GM23338 (cell line): ENCODE data around the gene S100A5. TPM values are rescaled to one million over a fixed set of nuclear protein-coding genes. Genes with fewer than 3 reads are reported as not detected.

Experiments
- ATAC-seq: fragments of 200-7000 bp; cut with Tn5 transposase; 3 replicates; pipeline ENCODE4 v1.9.1; 2020
- DNase-seq: peaks from one replicate; pipeline ENCODE4 v3.0.0-alpha.2; 2015; ENCODE audit warnings: low spot score
- H2AFZ ChIP-seq: fragments of 200-600 bp; sonication (generic); 2 replicates; pipeline ENCODE4 v1.8.0; 2016; ENCODE audit warnings: antibody characterized with exemption, mild to moderate bottlenecking, moderate library complexity
- H3F3A ChIP-seq: fragments of 200-600 bp; sonication (generic); replicated peaks from 2 replicates; pipeline ENCODE4 v1.8.0; 2017; ENCODE audit warnings: antibody characterized with exemption, mixed run types, low read depth
- H3K27ac ChIP-seq: fragments of 200-600 bp; sonication (generic); 2 replicates; pipeline ENCODE4 v1.6.1; 2016; ENCODE audit warnings: low read depth
- H3K27me3 ChIP-seq: fragments of 200-600 bp; sonication (generic); 2 replicates; pipeline ENCODE4 v1.8.0; 2016; ENCODE audit warnings: mild to moderate bottlenecking, mixed run types, moderate library complexity; ENCODE audit not compliant: insufficient read depth
- H3K36me3 ChIP-seq: fragments of 200-600 bp; sonication (generic); 2 replicates; pipeline ENCODE4 v1.8.0; 2016; ENCODE audit warnings: mild to moderate bottlenecking; ENCODE audit not compliant: insufficient read depth
- H3K4me1 ChIP-seq: fragments of 200-600 bp; sonication (generic); 2 replicates; pipeline ENCODE4 v1.8.0; 2016; ENCODE audit warnings: mild to moderate bottlenecking, moderate library complexity; ENCODE audit not compliant: insufficient read depth
- H3K4me2 ChIP-seq: fragments of 200-600 bp; sonication (generic); 2 replicates; pipeline ENCODE4 v1.7.1; 2017; ENCODE audit warnings: mixed run types
- H3K4me3 ChIP-seq: fragments of 200-600 bp; sonication (generic); 2 replicates; pipeline ENCODE4 v1.6.1; 2016; ENCODE audit warnings: mixed run types
- H3K79me2 ChIP-seq: fragments of 200-600 bp; sonication (generic); replicated peaks from 2 replicates; pipeline ENCODE4 v1.8.0; 2017; ENCODE audit warnings: mild to moderate bottlenecking; ENCODE audit not compliant: insufficient read depth
- H3K9me2 ChIP-seq: fragments of 200-600 bp; sonication (generic); 2 replicates; pipeline ENCODE4 v1.8.0; 2017; ENCODE audit not compliant: insufficient read depth
- H4K20me1 ChIP-seq: fragments of 200-600 bp; sonication (generic); replicated peaks from 2 replicates; pipeline ENCODE4 v1.8.0; 2017; ENCODE audit warnings: mild to moderate bottlenecking; ENCODE audit not compliant: insufficient read depth
- H3K27ac Mint-ChIP-seq: 2 replicates; pipeline ENCODE4 v1.8.0; 2020; ENCODE audit warnings: inconsistent platforms, mild to moderate bottlenecking, moderate library complexity, mixed read lengths
- H3K27me3 Mint-ChIP-seq: 3 replicates; pipeline ENCODE4 v1.8.0; 2022; ENCODE audit warnings: low read depth, mild to moderate bottlenecking, moderate library complexity, mixed read lengths, inconsistent platforms; ENCODE audit not compliant: insufficient read depth, poor library complexity
- H3K36me3 Mint-ChIP-seq: 3 replicates; pipeline ENCODE4 v1.8.0; 2021; ENCODE audit warnings: low read depth, mild to moderate bottlenecking, inconsistent platforms, moderate library complexity, mixed read lengths
- H3K4me1 Mint-ChIP-seq: 3 replicates; pipeline ENCODE4 v1.8.0; 2020; ENCODE audit warnings: mild to moderate bottlenecking, inconsistent platforms, mixed read lengths
- H3K4me3 Mint-ChIP-seq: 3 replicates; pipeline ENCODE4 v1.8.0; 2021; ENCODE audit warnings: moderate library complexity, mild to moderate bottlenecking, inconsistent platforms, mixed read lengths
- H3K9me3 Mint-ChIP-seq: 3 replicates; pipeline ENCODE4 v1.8.0; 2020; ENCODE audit warnings: moderate library complexity, mild to moderate bottlenecking, inconsistent platforms, mixed read lengths
- CREB1 ChIP-seq: fragments of 250-450 bp; sonication (Bioruptor Pico); IDR thresholded peaks from 2 replicates; pipeline ENCODE4 v1.5.0; 2020; ENCODE audit warnings: low read depth, mild to moderate bottlenecking, moderate library complexity
- CTCF ChIP-seq, 2 experiments: fragments of 200-600 bp in 1 of 2; sonication (generic) in 1 of 2; conservative IDR thresholded peaks; 2 replicates each; pipeline versions ENCODE4 v1.5.1 to v1.6.1; 2016 to 2017; ENCODE audit warnings: antibody characterized with exemption in 2 of 2, low read depth in 2 of 2, mild to moderate bottlenecking in 2 of 2, moderate library complexity in 1 of 2
- ETS1 ChIP-seq: IDR thresholded peaks from 2 replicates; pipeline ENCODE4 v1.6.1; 2016; ENCODE audit warnings: antibody characterized with exemption
- EZH2 ChIP-seq: fragments of 200-600 bp; sonication (generic); IDR thresholded peaks from one replicate; pipeline ENCODE4 v1.8.0; 2017; ENCODE audit warnings: antibody characterized with exemption, mild to moderate bottlenecking, low read depth; ENCODE audit not compliant: unreplicated experiment
- EZH2phosphoT487 ChIP-seq: fragments of 200-600 bp; sonication (generic); IDR thresholded peaks from one replicate; pipeline ENCODE4 v1.8.1; 2018; ENCODE audit warnings: antibody characterized with exemption; ENCODE audit not compliant: unreplicated experiment
- JUNB ChIP-seq: IDR thresholded peaks from one replicate; pipeline ENCODE4 v1.6.1; 2016; ENCODE audit warnings: antibody characterized with exemption; ENCODE audit not compliant: unreplicated experiment
- NANOG ChIP-seq: IDR thresholded peaks from 2 replicates; pipeline ENCODE4 v1.6.1; 2016; ENCODE audit warnings: antibody characterized with exemption, borderline replicate concordance
- POLR2AphosphoS5 ChIP-seq: IDR thresholded peaks from 2 replicates; pipeline ENCODE4 v1.6.1; 2016; ENCODE audit warnings: antibody characterized with exemption, low read depth
- REST ChIP-seq: IDR thresholded peaks from one replicate; pipeline ENCODE4 v1.6.1; 2018; ENCODE audit warnings: antibody characterized with exemption; ENCODE audit not compliant: unreplicated experiment
- STAT1 ChIP-seq: IDR thresholded peaks from one replicate; pipeline ENCODE4 v1.6.1; 2016; ENCODE audit warnings: antibody characterized with exemption; ENCODE audit not compliant: unreplicated experiment
- ZNF114 ChIP-seq: fragments of 250-450 bp; sonication (Bioruptor Pico); IDR thresholded peaks from 2 replicates; pipeline ENCODE4 v1.5.0; 2020; ENCODE audit warnings: mild to moderate bottlenecking, moderate library complexity
- ZNF331 ChIP-seq: fragments of 250-450 bp; sonication (Bioruptor Pico); IDR thresholded peaks from 2 replicates; pipeline ENCODE4 v1.5.0; 2020; ENCODE audit warnings: low read depth, mild to moderate bottlenecking, moderate library complexity
- ZNF462 ChIP-seq: fragments of 250-450 bp; sonication (Bioruptor Pico); IDR thresholded peaks from 2 replicates; pipeline ENCODE4 v1.5.0; 2020; ENCODE audit warnings: mild to moderate bottlenecking, moderate library complexity
- polyA plus RNA-seq: library from polyadenylated mRNA; unstranded; fragments of >200 nt; fragmentation: Nextera tagmentation; extraction: Ambion mirVana; gene quantifications from 2 replicates; pipeline ENCODE4 v1.2.1, GENCODE V29; 2016
- total RNA-seq: library from RNA; depleted of rRNA; stranded (reverse); fragments of >200 nt; shearing (Covaris generic); gene quantifications from 2 replicates; pipeline ENCODE4 v1.2.3, GENCODE V29; 2014

S100A5 gene
- total and polyA plus RNA-seq, 2 experiments from 2014 or later: 0.47 TPM; not detected in 1

- H3K27me3 Mint-ChIP-seq: peaks cover 26% of the 10 kb centered on the region
- peaks cover 25% of the 10 kb centered on the region for H3K4me1 Mint-ChIP-seq
- peak; percentile 15; the same call in 2 of the 3 replicates for ATAC-seq
- H3F3A ChIP-seq: no peaks in the 10 kb centered on the region
- no peak overlapping the region for H3K27ac Mint-ChIP-seq
- no peaks in the 10 kb centered on the region for H3K79me2 ChIP-seq
- DNase-seq: no peak
- H3K4me3 ChIP-seq: no peak overlapping the region
- no peaks in the 10 kb centered on the region for H3K9me2 ChIP-seq
- H3K4me2 ChIP-seq: no peak overlapping the region
- H4K20me1 ChIP-seq: no peaks in the 10 kb centered on the region
- no peaks in the 10 kb centered on the region for H3K36me3 ChIP-seq
- no peak overlapping the region for H3K4me3 Mint-ChIP-seq
- H3K9me3 Mint-ChIP-seq: no peaks in the 10 kb centered on the region; the same call in 1 of the 3 replicates
- no peak overlapping the region; the same call in 1 of the 2 replicates for H2AFZ ChIP-seq
- TF ChIP-seq ETS1 (no peak), STAT1 (no peak), CREB1 (CRISPR knock-in tag) (no peak), EZH2phosphoT487 (no peak), EZH2 (no peak), CTCF (conservative IDR thresholded peaks at IDR 0.05; ENCODE audit: low read depth in 2 of 2) (no peak), ZNF114 (CRISPR knock-in tag) (no peak), NANOG (no peak), POLR2AphosphoS5 (no peak), ZNF462 (no peak), JUNB (no peak), REST (no peak), ZNF331 (CRISPR knock-in tag) (no peak)
- peaks cover 9% of the 10 kb centered on the region; the same call in 1 of the 2 replicates for H3K4me1 ChIP-seq
- no peaks in the 10 kb centered on the region for H3K36me3 Mint-ChIP-seq
- H3K27me3 ChIP-seq: peaks cover 47% of the 10 kb centered on the region
- no peak overlapping the region for H3K27ac ChIP-seq
Observed at GRCh38 chr1:153515504-153516394, 25.0 kb downstream of the S100A5 start.
